IMR-90 (cell line): ENCODE data around the gene NGEF. TPM values are rescaled to one million over a fixed set of nuclear protein-coding genes. Genes with fewer than 3 reads are reported as not detected.

Experiments
- ATAC-seq: fragments of 200-7000 bp; cut with Tn5 transposase; 2 replicates; pipeline ENCODE4 v1.9.1; 2020; ENCODE audit warnings: low read depth, mild to moderate bottlenecking, moderate library complexity
- BruUV-seq: library from RNA; stranded (reverse); fragments of 400-500 nt; replicated peaks from 2 replicates; lab custom pipeline; 2021; lab: Mats Ljungman, UMichigan
- CTCF ChIA-PET: fragments of 300-600 bp; formaldehyde crosslinking; extraction: SDS; loops from one replicate; lab custom pipeline; 2021; ENCODE audit warnings: antibody characterized with exemption; lab: Yijun Ruan, JAX
- POLR2A ChIA-PET: fragments of 300-600 bp; sonication (Branson Sonifier 250); formaldehyde crosslinking; loops from one replicate; lab custom pipeline; 2022; ENCODE audit warnings: antibody characterized with exemption; ENCODE audit not compliant: unreplicated experiment; lab: Charles Lee
- DNase-seq: peaks from one replicate; pipeline ENCODE4 v3.0.0; 2013
- H2AFZ ChIP-seq: replicated peaks from 2 replicates; pipeline ENCODE3; 2013; ENCODE audit warnings: low read length, mild to moderate bottlenecking; ENCODE audit not compliant: poor library complexity
- H2AK5ac ChIP-seq: 2 replicates; pipeline ENCODE4 v1.6.1; 2013; ENCODE audit warnings: low read depth, low read length, inconsistent platforms
- H2AK9ac ChIP-seq: replicated peaks from 2 replicates; pipeline ENCODE3; 2013; ENCODE audit warnings: mild to moderate bottlenecking, low read depth, low read length, moderate library complexity; ENCODE audit not compliant: poor library complexity
- H2BK120ac ChIP-seq: 2 replicates; pipeline ENCODE4 v1.6.1; 2013; ENCODE audit warnings: low read depth, low read length, inconsistent platforms
- H2BK15ac ChIP-seq: 3 replicates; pipeline ENCODE4 v1.6.1; 2013; ENCODE audit warnings: low read depth, low read length, inconsistent platforms
- H2BK20ac ChIP-seq: 2 replicates; pipeline ENCODE4 v1.6.1; 2013; ENCODE audit warnings: low read depth, mild to moderate bottlenecking, inconsistent platforms, low read length, moderate library complexity
- H2BK5ac ChIP-seq: 2 replicates; pipeline ENCODE4 v1.6.1; 2013; ENCODE audit warnings: mild to moderate bottlenecking, low read depth, low read length, inconsistent platforms; ENCODE audit not compliant: poor library complexity, severe bottlenecking
- H3K14ac ChIP-seq: replicated peaks from 2 replicates; pipeline ENCODE4 v1.6.1; 2013; ENCODE audit warnings: low read depth, low read length, inconsistent platforms
- H3K18ac ChIP-seq: 2 replicates; pipeline ENCODE4 v1.6.1; 2013; ENCODE audit warnings: low read depth, low read length, control low read depth
- H3K23ac ChIP-seq: 2 replicates; pipeline ENCODE4 v1.6.1; 2013; ENCODE audit warnings: low read depth, low read length, inconsistent platforms
- H3K27ac ChIP-seq: 2 replicates; pipeline ENCODE4 v1.5.1; 2013; ENCODE audit warnings: mild to moderate bottlenecking, control low read depth, low read length; ENCODE audit not compliant: insufficient read depth
- H3K27me3 ChIP-seq: 2 replicates; pipeline ENCODE4 v1.6.1; 2013; ENCODE audit warnings: low read length; ENCODE audit not compliant: control insufficient read depth, insufficient read depth
- H3K36me3 ChIP-seq: 2 replicates; pipeline ENCODE4 v1.6.1; 2013; ENCODE audit warnings: low read length, mixed read lengths; ENCODE audit not compliant: control insufficient read depth, insufficient read depth
- H3K4ac ChIP-seq: 2 replicates; pipeline ENCODE4 v1.6.1; 2013; ENCODE audit warnings: low read depth, low read length, inconsistent platforms
- H3K4me1 ChIP-seq: 2 replicates; pipeline ENCODE4 v1.6.1; 2013; ENCODE audit warnings: low read length, mixed read lengths; ENCODE audit not compliant: control insufficient read depth, insufficient read depth
- H3K4me2 ChIP-seq: 2 replicates; pipeline ENCODE4 v1.6.1; 2013; ENCODE audit warnings: low read depth, mild to moderate bottlenecking, control low read depth, low read length, moderate library complexity
- H3K4me3 ChIP-seq: 2 replicates; pipeline ENCODE4 v1.5.1; 2013; ENCODE audit warnings: low read depth, mild to moderate bottlenecking, control low read depth, low read length, moderate library complexity; ENCODE audit not compliant: insufficient read depth
- H3K56ac ChIP-seq: 2 replicates; pipeline ENCODE4 v1.6.1; 2013; ENCODE audit warnings: low read length, inconsistent platforms; ENCODE audit not compliant: insufficient read depth; ENCODE audit errors: extremely low read depth
- H3K79me1 ChIP-seq, 2 experiments: 2 replicates each; pipeline ENCODE4 v1.6.1; 2013; ENCODE audit warnings: low read length in 2 of 2, inconsistent platforms in 1 of 2, low read depth in 1 of 2
- H3K9ac ChIP-seq: 2 replicates; pipeline ENCODE4 v1.6.1; 2013; ENCODE audit warnings: low read depth, low read length, control low read depth
- H3K9me1 ChIP-seq: 2 replicates; pipeline ENCODE4 v1.6.1; 2013; ENCODE audit warnings: low read length, inconsistent platforms; ENCODE audit not compliant: insufficient read depth
- H3K9me3 ChIP-seq: 2 replicates; pipeline ENCODE4 v1.6.1; 2013; ENCODE audit warnings: low read length; ENCODE audit not compliant: control insufficient read depth, insufficient read depth
- H4K20me1 ChIP-seq: 2 replicates; pipeline ENCODE4 v1.6.1; 2013; ENCODE audit warnings: low read length, inconsistent platforms; ENCODE audit not compliant: insufficient read depth
- H4K5ac ChIP-seq: 2 replicates; pipeline ENCODE4 v1.6.1; 2013; ENCODE audit warnings: mild to moderate bottlenecking, low read depth, low read length, control low read depth
- H4K8ac ChIP-seq, 2 experiments: 2 replicates each; pipeline ENCODE4 v1.6.1; 2013; ENCODE audit warnings: low read depth in 2 of 2, low read length in 2 of 2, control low read depth in 1 of 2, inconsistent platforms in 1 of 2
- H4K91ac ChIP-seq: 2 replicates; pipeline ENCODE4 v1.6.1; 2013; ENCODE audit warnings: low read depth, low read length, inconsistent platforms; ENCODE audit not compliant: insufficient read depth
- RFX5 ChIP-seq: IDR thresholded peaks from 2 replicates; pipeline ENCODE4 v1.8.0; 2012; ENCODE audit warnings: low read depth, mild to moderate bottlenecking, low read length, moderate library complexity
- WGBS, 2 experiments: methylation state at CpG; one replicate each; pipeline versions ENCODE4 v1.1.5 to v1.1.7; 2013; ENCODE audit warnings: missing lambda C conversion rate in 2 of 2; ENCODE audit not compliant: insufficient read length in 1 of 2; ENCODE audit errors: extremely low coverage in 2 of 2; 5-methylcytosine and 5-hydroxymethylcytosine counted together
- dilution Hi-C: fragments of 300-500 bp; cut with HindIII; formaldehyde crosslinking; loops from one replicate; pipeline ENCODE4 v1.14.3; 2018; ENCODE audit warnings: low sequenced_read_pairs; ENCODE audit not compliant: unreplicated experiment
- in situ Hi-C: fragments of 300-500 bp; cut with MboI; formaldehyde crosslinking; loops from 3 replicates; pipeline ENCODE4 v1.14.3; 2019; ENCODE audit warnings: low sequenced_read_pairs, inconsistent platforms, mixed read lengths
- intact Hi-C: fragments of 100-400 bp; cut with micrococcal nuclease; formaldehyde crosslinking; loops from 2 replicates; pipeline ENCODE4 v1.10.0; 2022
- polyA plus RNA-seq, 3 experiments: library from polyadenylated mRNA; depleted of rRNA; stranded (reverse); fragments of >200 nt; gene quantifications; 2 replicates each; pipeline ENCODE4 v1.2.3, GENCODE V29; 2012; ENCODE audit warnings: low replicate concordance in 1 of 3
- total RNA-seq: library from RNA; depleted of rRNA; stranded (reverse); fragments of >200 nt; gene quantifications from 2 replicates; pipeline ENCODE4 v1.2.3, GENCODE V29; 2012
- TF ChIP-seq, protein P1 (sequence below): fragments of 150-350 bp; IDR thresholded peaks from 2 replicates; pipeline ENCODE4 v1.6.1; 2016; ENCODE audit warnings: low read depth, mild to moderate bottlenecking, low read length, moderate library complexity, borderline replicate concordance

NGEF gene
- total and polyA plus RNA-seq, 2 of the 4 experiments (the other 2 are of a cell fraction) = 1.1 to 1.7 TPM

DNA sequence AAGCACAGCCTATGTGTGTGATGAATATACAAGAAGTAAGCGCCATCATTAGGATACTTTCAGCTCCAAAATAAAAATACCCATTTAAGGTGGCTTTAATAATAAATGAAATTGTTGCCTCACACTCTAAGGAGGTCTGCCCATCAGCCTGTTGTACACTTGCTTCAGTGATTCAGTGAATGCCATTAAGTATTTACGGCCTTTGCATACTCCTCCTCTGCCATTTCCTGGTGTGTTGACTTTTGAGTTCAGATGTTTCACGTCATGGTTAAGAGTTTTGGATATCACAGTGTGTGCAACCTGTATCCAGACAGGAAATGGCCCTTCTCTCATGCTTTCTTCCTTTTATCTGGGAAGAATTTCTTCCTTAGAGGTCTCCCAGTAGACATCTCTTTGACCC lies 181.6 kb downstream of the NGEF start:
- Histone ChIP-seq H4K5ac (no peak overlapping the region), H2BK20ac (no peak overlapping the region), H3K56ac (no peak overlapping the region), H2BK15ac (no peak overlapping the region), H3K27me3 (no peaks in the 10 kb centered on the region), H3K4me1 (no peaks in the 10 kb centered on the region), H4K20me1 (no peaks in the 10 kb centered on the region), H3K36me3 (peaks cover 30% of the 10 kb centered on the region), H4K91ac (no peak overlapping the region), H3K4me2 (no peak overlapping the region), H3K9me3 (no peaks in the 10 kb centered on the region), H3K4ac (no peak overlapping the region), H2AFZ (no peak overlapping the region), H2AK9ac (no peak overlapping the region), H3K18ac (no peak overlapping the region), H2BK5ac (no peak overlapping the region), H3K23ac (no peak overlapping the region), H3K4me3 (no peak overlapping the region), H3K27ac (no peak overlapping the region), H2AK5ac (no peak overlapping the region), H4K8ac (no peak overlapping the region), H3K9ac (no peak overlapping the region), H3K14ac (no peak overlapping the region), H2BK120ac (no peak overlapping the region), H3K9me1 (no peaks in the 10 kb centered on the region), H3K79me1 (peaks cover 7 to 9% of the 10 kb centered on the region in 2 experiments; a peak in 2 of 4 replicates)
- POLR2A ChIA-PET = no interaction called here
- TF ChIP-seq RFX5 = no peak
- TF ChIP-seq, protein P1, sequence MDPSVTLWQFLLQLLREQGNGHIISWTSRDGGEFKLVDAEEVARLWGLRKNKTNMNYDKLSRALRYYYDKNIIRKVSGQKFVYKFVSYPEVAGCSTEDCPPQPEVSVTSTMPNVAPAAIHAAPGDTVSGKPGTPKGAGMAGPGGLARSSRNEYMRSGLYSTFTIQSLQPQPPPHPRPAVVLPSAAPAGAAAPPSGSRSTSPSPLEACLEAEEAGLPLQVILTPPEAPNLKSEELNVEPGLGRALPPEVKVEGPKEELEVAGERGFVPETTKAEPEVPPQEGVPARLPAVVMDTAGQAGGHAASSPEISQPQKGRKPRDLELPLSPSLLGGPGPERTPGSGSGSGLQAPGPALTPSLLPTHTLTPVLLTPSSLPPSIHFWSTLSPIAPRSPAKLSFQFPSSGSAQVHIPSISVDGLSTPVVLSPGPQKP = no peak
- no CpG with 5 or more reads among the region's 3 CpGs for WGBS, 2 experiments
- no peak for ATAC-seq
- in situ Hi-C loops = no loop called here
- dilution Hi-C loops = no loop called here
- BruUV-seq = no TSS peak
- intact Hi-C loops = no loop called here
- CTCF ChIA-PET = no interaction called here
- no peak for DNase-seq
